C4-2B (cell line): ENCODE data around the gene EFTUD2.

Experiments
- ZFX ChIP-seq: fragments of 450-650 bp; IDR thresholded peaks from 2 replicates; pipeline ENCODE4 v1.6.1; 2017
- TF ChIP-seq, protein P1 (sequence below): fragments of 450-650 bp; conservative IDR thresholded peaks from 2 replicates; pipeline ENCODE4 v1.5.1; 2017; ENCODE audit warnings: mild to moderate bottlenecking

DNA sequence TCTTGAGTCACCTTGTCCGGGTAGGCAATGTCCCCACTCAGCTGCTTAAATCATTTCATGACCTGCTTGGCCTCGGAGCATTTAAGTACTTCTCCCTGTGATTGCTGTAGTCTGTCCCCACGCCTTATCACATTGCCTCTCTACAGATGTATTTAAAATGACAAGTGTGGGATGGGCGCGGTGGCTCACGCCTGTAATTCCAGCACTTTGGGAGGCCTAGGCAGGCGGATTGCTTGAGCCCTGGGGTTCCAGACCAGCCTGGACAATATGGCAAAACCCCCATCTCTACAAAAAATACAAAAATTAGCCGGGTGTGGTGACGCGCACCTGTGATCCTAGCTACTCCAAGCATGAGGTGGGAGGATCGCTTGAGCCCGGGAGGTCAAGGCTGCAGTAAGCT, 67.9 kb downstream of the EFTUD2 start:
- TF ChIP-seq, protein P1, sequence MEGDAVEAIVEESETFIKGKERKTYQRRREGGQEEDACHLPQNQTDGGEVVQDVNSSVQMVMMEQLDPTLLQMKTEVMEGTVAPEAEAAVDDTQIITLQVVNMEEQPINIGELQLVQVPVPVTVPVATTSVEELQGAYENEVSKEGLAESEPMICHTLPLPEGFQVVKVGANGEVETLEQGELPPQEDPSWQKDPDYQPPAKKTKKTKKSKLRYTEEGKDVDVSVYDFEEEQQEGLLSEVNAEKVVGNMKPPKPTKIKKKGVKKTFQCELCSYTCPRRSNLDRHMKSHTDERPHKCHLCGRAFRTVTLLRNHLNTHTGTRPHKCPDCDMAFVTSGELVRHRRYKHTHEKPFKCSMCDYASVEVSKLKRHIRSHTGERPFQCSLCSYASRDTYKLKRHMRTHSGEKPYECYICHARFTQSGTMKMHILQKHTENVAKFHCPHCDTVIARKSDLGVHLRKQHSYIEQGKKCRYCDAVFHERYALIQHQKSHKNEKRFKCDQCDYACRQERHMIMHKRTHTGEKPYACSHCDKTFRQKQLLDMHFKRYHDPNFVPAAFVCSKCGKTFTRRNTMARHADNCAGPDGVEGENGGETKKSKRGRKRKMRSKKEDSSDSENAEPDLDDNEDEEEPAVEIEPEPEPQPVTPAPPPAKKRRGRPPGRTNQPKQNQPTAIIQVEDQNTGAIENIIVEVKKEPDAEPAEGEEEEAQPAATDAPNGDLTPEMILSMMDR: no peak
- no peak for TF ChIP-seq ZFX
